GM18868 (cell line): ENCODE measurements around the gene SESN1.
A peak's percentile ranks its signal among the peaks of the same experiment; 100 is the strongest.

Experiments used
- ATAC-seq: cut with Tn5 transposase; IDR thresholded peaks from one replicate; pipeline ENCODE4 v1.9.1; 2021; ENCODE audit warnings: mild to moderate bottlenecking, moderate library complexity; ENCODE audit not compliant: unreplicated experiment

The SESN1 gene

GRCh38 chr6:109033655-109034054, 61.0 kb downstream of the SESN1 start:
- no peak for ATAC-seq

GRCh38 chr6:109031416-109031815, 63.2 kb downstream of the SESN1 start:
- no peak for ATAC-seq

- ATAC-seq: no peak
Observed at GRCh38 chr6:109029313-109029712, 65.3 kb downstream of the SESN1 start.

- ATAC-seq: no peak
Observed at GRCh38 chr6:109028439-109028838, 66.2 kb downstream of the SESN1 start.

GRCh38 chr6:109027964-109028363, 66.7 kb downstream of the SESN1 start:
- ATAC-seq: no peak

GRCh38 chr6:109025639-109026038, 69.0 kb downstream of the SESN1 start:
- no peak for ATAC-seq

GRCh38 chr6:109024784-109025183, 69.9 kb downstream of the SESN1 start:
- no peak for ATAC-seq

- no peak for ATAC-seq
Observed at GRCh38 chr6:109024368-109024767, 70.3 kb downstream of the SESN1 start.

- ATAC-seq: no peak
Observed at GRCh38 chr6:109023356-109023925, 71.2 kb downstream of the SESN1 start.

- no peak for ATAC-seq
Observed at GRCh38 chr6:109021870-109022269, 72.8 kb downstream of the SESN1 start.

- no peak for ATAC-seq
Observed at GRCh38 chr6:109019911-109020310, 74.7 kb downstream of the SESN1 start.

GRCh38 chr6:109015176-109015575, 79.5 kb downstream of the SESN1 start:
- ATAC-seq: no peak

GRCh38 chr6:109014606-109015005, 80.0 kb downstream of the SESN1 start:
- ATAC-seq: no peak

GRCh38 chr6:109013656-109014305, 80.9 kb downstream of the SESN1 start:
- no peak for ATAC-seq

GRCh38 chr6:109010705-109011102, 83.9 kb downstream of the SESN1 start:
- no peak for ATAC-seq

GRCh38 chr6:109009962-109010704, 84.5 kb downstream of the SESN1 start:
- ATAC-seq: no peak

GRCh38 chr6:109009236-109009961, 85.2 kb downstream of the SESN1 start:
- ATAC-seq: peak; percentile 91

- no peak for ATAC-seq
Observed at GRCh38 chr6:109008537-109009235, 86.0 kb downstream of the SESN1 start.

GRCh38 chr6:109008054-109008453, 86.6 kb downstream of the SESN1 start:
- ATAC-seq: peak; percentile 57

GRCh38 chr6:109007521-109007920, 87.1 kb downstream of the SESN1 start:
- ATAC-seq: no peak

GRCh38 chr6:109006818-109007217, 87.8 kb downstream of the SESN1 start:
- ATAC-seq: no peak
